Hematopoietic multipotent progenitor cell treated with erythropoietin and hydrocortisone succinate and interleukin-3 and kit ligand, for 17 days (in vitro differentiated cells): ENCODE measurements around the gene SLC19A1.

Experiments used
- DNase-seq: peaks from one replicate; pipeline ENCODE4 v3.0.0-alpha.2; 2015; ENCODE audit warnings: low spot score

SLC19A1 gene

GRCh38 chr21:45491056-45491455, 51.2 kb downstream of the SLC19A1 start:
- DNase-seq = no peak

- no peak for DNase-seq
Observed at GRCh38 chr21:45490049-45490731, 52.0 kb downstream of the SLC19A1 start.

DNA sequence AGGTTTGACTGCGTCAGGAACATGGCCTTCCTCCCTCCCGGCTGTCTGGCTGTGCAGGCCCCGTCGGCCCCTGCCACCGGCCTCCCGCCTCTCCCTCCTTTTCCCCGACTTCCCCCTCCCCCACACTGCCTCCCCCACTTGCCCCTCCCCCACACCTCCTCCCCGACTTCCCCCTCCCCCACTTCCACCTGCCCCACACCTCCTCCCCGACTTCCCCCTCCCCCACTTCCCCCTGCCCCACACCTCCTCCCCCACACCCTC, 52.6 kb downstream of the SLC19A1 start:
- DNase-seq = no peak

GRCh38 chr21:45488931-45489721, 53.1 kb downstream of the SLC19A1 start:
- DNase-seq = no peak

GRCh38 chr21:45487891-45488600, 54.2 kb downstream of the SLC19A1 start:
- no peak for DNase-seq

DNA sequence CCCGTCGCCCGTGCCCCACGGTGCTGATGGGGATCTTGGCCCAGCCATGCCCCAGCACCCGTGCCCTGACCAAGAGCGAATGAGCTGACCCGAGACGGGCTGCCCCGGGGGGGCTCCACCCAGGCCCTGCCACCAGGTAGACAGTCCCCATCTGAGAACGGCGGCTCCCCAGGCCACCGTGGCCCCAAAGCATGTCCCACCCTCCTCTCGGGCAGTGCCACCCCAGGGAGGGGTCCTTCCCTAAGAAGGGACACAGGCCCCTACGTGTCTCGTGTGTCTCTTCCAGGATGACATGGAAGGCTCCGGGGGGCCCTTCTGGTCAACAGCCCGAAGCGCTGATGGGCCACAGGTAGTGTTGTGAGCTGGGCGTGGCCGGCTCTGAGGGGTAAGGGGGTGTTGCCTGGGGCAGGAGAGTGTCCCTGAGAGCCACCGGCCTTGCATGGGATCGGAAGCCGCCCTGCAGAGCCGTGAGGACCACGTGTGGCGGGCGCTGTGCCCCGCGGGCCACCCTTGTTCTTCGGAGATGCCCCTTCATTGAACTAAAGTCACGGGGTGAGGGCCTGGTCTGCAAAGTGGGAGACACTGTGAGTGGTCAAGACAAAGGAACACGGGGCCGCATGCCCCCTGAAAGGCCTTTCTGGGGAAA, 55.0 kb downstream of the SLC19A1 start:
- no peak for DNase-seq

- DNase-seq = no peak
Observed at GRCh38 chr21:45486443-45487160, 55.6 kb downstream of the SLC19A1 start.

DNA sequence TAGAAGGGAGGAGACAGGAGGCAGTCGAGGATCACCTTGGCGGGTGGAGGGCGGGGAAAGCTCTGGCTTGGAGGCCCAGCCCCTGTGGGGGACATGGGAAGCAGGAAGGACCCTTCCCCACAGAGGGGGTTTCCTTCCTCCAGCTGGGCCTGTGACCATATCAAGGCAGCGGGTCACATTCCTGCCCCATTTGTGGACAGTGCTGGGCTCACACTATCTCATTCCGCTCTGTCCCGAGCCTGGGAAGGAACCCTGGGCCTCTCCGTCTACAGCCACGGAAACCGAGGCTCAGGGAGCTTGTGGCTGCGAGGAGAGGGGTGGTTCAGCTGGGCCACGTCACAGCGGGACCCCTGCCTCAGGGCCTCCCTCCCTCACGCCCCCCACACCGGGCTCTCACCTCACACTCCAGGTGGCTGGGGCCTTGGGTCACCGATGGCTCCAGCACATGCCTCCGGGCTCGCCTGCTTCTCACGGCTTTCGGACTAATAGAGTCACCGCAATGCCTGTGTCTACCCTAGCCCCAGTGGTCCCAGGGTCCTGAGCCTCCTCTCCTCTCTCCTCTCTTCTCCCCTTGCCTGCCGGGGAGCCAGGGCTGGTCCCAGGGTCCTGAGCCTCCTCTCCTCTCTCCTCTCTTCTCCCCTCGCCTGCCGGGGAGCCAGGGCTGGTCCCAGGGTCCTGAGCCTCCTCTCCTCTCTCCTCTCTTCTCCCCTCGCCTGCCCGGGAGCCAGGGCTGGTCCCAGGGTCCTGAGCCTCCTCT, 56.4 kb downstream of the SLC19A1 start:
- DNase-seq = no peak

DNA sequence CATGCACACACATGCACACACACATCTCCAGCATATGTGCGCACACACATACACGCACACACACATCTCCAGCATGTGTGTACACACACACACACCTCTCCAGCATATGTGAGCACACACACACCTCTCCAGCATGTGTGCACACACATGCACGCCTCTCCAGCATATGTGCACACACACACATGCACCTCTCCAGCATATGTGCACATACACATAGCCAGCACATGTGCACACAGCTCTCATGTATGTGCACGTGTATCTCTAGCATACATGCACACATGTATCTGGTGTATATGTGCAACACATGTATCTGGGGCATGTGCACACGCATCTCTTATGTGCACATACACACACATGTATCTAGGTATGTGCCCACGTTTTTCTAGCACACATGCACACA, 57.9 kb downstream of the SLC19A1 start:
- DNase-seq = no peak

DNA sequence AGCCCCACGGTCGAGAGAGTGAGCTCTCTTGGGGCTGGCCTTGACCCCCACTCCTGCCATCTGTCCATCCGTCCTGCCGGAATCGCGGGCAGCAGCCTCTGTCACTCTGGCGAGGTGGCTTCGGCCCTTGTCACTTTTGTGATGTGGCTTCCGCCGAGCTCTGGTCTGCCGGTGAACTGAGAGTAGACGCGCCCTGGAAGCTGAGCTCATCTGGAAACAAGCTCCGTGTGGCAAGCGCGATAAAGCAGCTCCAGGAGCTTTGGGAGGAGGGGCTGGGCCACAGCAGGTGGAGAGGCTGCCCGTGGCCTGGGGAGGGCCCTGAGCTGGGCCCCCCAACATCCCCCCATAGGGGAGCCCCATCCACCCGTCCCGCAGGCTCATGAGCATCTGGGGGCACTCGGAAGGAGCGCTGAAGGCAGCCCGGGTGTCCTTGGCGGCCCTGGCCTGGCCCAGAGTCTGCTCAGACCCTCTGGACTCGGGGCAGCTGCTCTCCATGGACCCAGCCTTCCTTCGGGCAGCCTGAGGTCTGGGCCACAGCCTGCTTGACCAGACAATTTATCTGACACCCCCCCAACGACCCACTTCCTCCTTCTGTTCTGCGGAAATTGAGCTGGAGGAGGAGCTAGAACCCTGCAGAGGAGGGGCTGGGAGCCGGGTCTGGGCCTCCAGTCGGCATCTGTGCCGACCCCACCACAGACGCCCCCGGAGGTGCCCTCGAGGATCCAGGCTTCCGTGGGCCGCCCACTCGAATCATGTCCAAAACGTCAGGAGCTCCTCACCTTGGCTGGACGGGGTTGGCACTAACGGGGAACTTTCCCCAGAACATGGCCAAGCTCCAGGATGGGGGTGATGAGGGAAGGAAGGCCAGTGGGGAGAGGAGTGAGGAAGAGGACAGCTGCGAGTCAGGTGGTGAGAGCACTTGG, 59.1 kb downstream of the SLC19A1 start:
- peak; percentile 9 for DNase-seq

- DNase-seq = no peak
Observed at GRCh38 chr21:45481977-45482898, 60.0 kb downstream of the SLC19A1 start.

DNA sequence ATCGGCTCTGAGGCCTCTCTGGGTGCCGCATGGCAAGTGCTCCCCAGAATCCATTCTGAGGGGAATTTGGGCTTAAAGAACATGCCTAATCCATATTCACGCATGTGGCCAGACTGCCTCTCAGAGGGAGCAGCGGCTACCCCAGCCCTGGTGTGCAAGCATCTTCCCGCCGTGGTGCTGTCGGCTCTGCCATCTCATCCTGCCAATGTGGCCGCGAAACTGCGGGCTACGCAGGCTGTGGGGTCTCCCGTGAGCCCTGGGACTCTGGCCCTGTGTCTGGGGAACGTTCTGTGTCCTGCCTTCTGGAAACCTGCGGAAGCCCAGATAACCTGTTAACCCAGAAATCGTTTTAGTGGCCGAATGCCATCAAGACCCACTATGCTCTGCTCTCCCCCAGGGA, 60.7 kb downstream of the SLC19A1 start:
- DNase-seq = no peak

DNA sequence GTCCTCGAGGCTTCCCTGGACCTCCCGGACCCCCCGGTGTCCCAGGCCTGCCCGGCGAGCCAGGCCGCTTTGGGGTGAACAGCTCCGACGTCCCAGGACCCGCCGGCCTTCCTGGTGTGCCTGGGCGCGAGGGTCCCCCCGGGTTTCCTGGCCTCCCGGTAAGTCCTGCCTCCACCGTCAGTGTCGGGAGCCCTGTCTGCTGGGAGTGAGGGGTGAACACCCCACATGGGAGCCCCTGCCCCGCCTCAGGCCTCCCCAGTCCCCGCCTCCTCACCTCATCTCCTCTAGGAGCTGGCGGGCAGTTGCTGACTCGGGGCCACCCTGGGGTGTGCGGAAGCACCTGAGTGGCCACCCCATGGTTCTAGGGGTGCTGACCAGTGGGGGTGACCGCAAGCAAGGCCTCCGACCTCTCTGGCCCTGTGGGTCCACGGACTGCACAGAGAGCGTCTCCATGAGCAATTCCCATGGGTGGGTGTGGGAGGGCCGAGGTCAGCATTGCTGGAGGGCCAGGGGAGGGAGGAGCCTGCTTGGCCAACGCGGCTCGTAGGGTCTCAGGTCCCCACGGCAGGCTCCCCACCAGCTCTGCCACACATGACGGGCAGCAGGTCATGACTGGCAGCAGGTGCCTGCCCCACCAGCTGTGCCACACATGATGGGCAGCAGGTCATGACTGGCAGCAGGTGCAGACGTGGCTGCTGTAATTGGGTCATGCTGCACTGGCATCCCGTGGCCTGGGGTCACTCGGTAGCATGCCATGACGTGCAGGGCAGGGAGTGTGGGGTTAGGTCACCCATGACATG, 61.3 kb downstream of the SLC19A1 start:
- DNase-seq = no peak

- DNase-seq = no peak
Observed at GRCh38 chr21:45479691-45480675, 62.3 kb downstream of the SLC19A1 start.

GRCh38 chr21:45478816-45479669, 63.2 kb downstream of the SLC19A1 start:
- DNase-seq = no peak
